H1 (cell line): Measurements from ENCODE around the gene SPC24. TPM values are rescaled to one million over a fixed set of nuclear protein-coding genes. Genes with fewer than 3 reads are reported as not detected.

Experiments used
- CTCF ChIA-PET: fragments of 300-600 bp; sonication (Branson Sonifier 250); formaldehyde crosslinking; loops from one replicate; lab custom pipeline; 2021; ENCODE audit not compliant: partially characterized antibody; lab: Charles Lee
- POLR2A ChIA-PET: fragments of 300-600 bp; sonication (Branson Sonifier 250); formaldehyde crosslinking; loops from one replicate; lab custom pipeline; 2021; ENCODE audit warnings: inconsistent platforms; ENCODE audit not compliant: partially characterized antibody; lab: Charles Lee
- DNase-seq, 2 experiments: peaks; one replicate each; pipeline versions ENCODE4 v3.0.0 to v3.0.0-alpha.2; 2010 to 2022; ENCODE audit warnings: low spot score in 2 of 2, low read depth in 1 of 2, mixed read lengths in 1 of 2
- FAIRE-seq: peaks from 2 replicates; lab custom pipeline; 2011; peaks lifted over from hg19 to GRCh38; lab: Jason Lieb, UNC
- H2AFZ ChIP-seq: 2 replicates; pipeline ENCODE4 v1.8.1; 2012; ENCODE audit warnings: low read length, inconsistent platforms
- H2AK5ac ChIP-seq: 2 replicates; pipeline ENCODE4 v1.6.1; 2013; ENCODE audit warnings: low read depth, low read length
- H2BK120ac ChIP-seq: replicated peaks from 2 replicates; pipeline ENCODE3; 2013; ENCODE audit warnings: low read depth, low read length, inconsistent platforms
- H2BK12ac ChIP-seq: 2 replicates; pipeline ENCODE4 v1.6.1; 2013; ENCODE audit warnings: low read depth, low read length
- H2BK15ac ChIP-seq: 2 replicates; pipeline ENCODE4 v1.6.1; 2013; ENCODE audit warnings: low read length
- H2BK20ac ChIP-seq: 2 replicates; pipeline ENCODE4 v1.6.1; 2013; ENCODE audit warnings: low read length
- H2BK5ac ChIP-seq: 2 replicates; pipeline ENCODE4 v1.6.1; 2013; ENCODE audit warnings: low read depth, low read length
- H3K14ac ChIP-seq: 2 replicates; pipeline ENCODE4 v1.6.1; 2013; ENCODE audit warnings: inconsistent platforms; ENCODE audit not compliant: insufficient read length
- H3K18ac ChIP-seq: 2 replicates; pipeline ENCODE4 v1.6.1; 2013; ENCODE audit warnings: low read length; ENCODE audit errors: extremely low read depth
- H3K23ac ChIP-seq: 2 replicates; pipeline ENCODE4 v1.6.1; 2013; ENCODE audit warnings: inconsistent platforms; ENCODE audit not compliant: insufficient read length
- H3K23me2 ChIP-seq: 2 replicates; pipeline ENCODE4 v1.6.1; 2013; ENCODE audit warnings: low read depth, low read length
- H3K27ac ChIP-seq: 2 replicates; pipeline ENCODE4 v1.6.1; 2011; ENCODE audit warnings: low read depth, low read length, inconsistent platforms
- H3K27me3 ChIP-seq, 4 experiments: replicated peaks in 1 of 4; 1 replicate in 1 of 4; 2 replicates in 3 of 4; pipeline versions ENCODE4 v1.6.1 to v1.8.1; 2011 to 2013; ENCODE audit warnings: low read length in 3 of 4, mild to moderate bottlenecking in 3 of 4, inconsistent platforms in 2 of 4, mixed read lengths in 2 of 4, moderate library complexity in 1 of 4; ENCODE audit not compliant: control insufficient read depth in 3 of 4, insufficient read depth in 3 of 4; ENCODE audit errors: extremely low read depth in 1 of 4
- H3K36me3 ChIP-seq, 4 experiments: 2 replicates each; pipeline versions ENCODE4 v1.6.1 to v1.8.1; 2011 to 2013; ENCODE audit warnings: mild to moderate bottlenecking in 4 of 4, low read length in 3 of 4, moderate library complexity in 2 of 4, control low read depth in 1 of 4, inconsistent platforms in 1 of 4; ENCODE audit not compliant: insufficient read depth in 4 of 4, control insufficient read depth in 2 of 4
- H3K4ac ChIP-seq: replicated peaks from 2 replicates; pipeline ENCODE3; 2013; ENCODE audit warnings: low read length, low read depth, mixed read lengths, inconsistent platforms; ENCODE audit not compliant: insufficient read length
- H3K4me1 ChIP-seq, 4 experiments: replicated peaks in 1 of 4; 1 replicate in 1 of 4; 2 replicates in 3 of 4; pipeline versions ENCODE4 v1.6.1 to v1.8.1; 2011 to 2013; ENCODE audit warnings: low read length in 3 of 4, inconsistent platforms in 2 of 4, mixed read lengths in 1 of 4; ENCODE audit not compliant: insufficient read depth in 4 of 4, control insufficient read depth in 3 of 4
- H3K4me2 ChIP-seq, 2 experiments: 2 replicates each; pipeline versions ENCODE4 v1.6.1 to v1.8.1; 2011 to 2013; ENCODE audit warnings: low read depth in 2 of 2, low read length in 2 of 2, control low read depth in 1 of 2, inconsistent platforms in 1 of 2, mild to moderate bottlenecking in 1 of 2; ENCODE audit not compliant: insufficient read depth in 1 of 2
- H3K4me3 ChIP-seq, 4 experiments: fragments of 200-600, 300-600 bp in 1 of 4; sonication (generic), shearing (Covaris generic), sonication (Bioruptor Twin) in 1 of 4; 2 replicates each; pipeline versions ENCODE4 v1.5.1 to v1.8.1; 2011 to 2016; ENCODE audit warnings: low read length in 4 of 4, low read depth in 3 of 4, control low read depth in 2 of 4, inconsistent platforms in 2 of 4, mild to moderate bottlenecking in 2 of 4, mixed read lengths in 1 of 4, moderate library complexity in 1 of 4; ENCODE audit not compliant: insufficient read depth in 2 of 4; ENCODE audit errors: extremely low read depth in 1 of 4
- H3K56ac ChIP-seq: replicated peaks from 2 replicates; pipeline ENCODE3; 2013; ENCODE audit warnings: low read depth, mild to moderate bottlenecking, mixed read lengths, low read length, inconsistent platforms; ENCODE audit not compliant: insufficient read length
- H3K79me1 ChIP-seq: 2 replicates; pipeline ENCODE4 v1.6.1; 2013; ENCODE audit warnings: low read depth, low read length, control low read depth
- H3K79me2 ChIP-seq, 2 experiments: 2 replicates each; pipeline versions ENCODE4 v1.6.1 to v1.8.1; 2012 to 2013; ENCODE audit warnings: low read length in 2 of 2, mild to moderate bottlenecking in 2 of 2, inconsistent platforms in 1 of 2; ENCODE audit not compliant: insufficient read depth in 2 of 2, control insufficient read depth in 1 of 2
- H3K9ac ChIP-seq, 4 experiments: replicated peaks in 1 of 4; 1 replicate in 1 of 4; 2 replicates in 3 of 4; pipeline versions ENCODE4 v1.6.1 to v1.8.1; 2011 to 2013; ENCODE audit warnings: low read depth in 3 of 4, low read length in 3 of 4, control low read depth in 2 of 4, mild to moderate bottlenecking in 2 of 4, moderate library complexity in 2 of 4, inconsistent platforms in 1 of 4; ENCODE audit errors: extremely low read depth in 1 of 4
- H3K9me3 ChIP-seq, 2 experiments: 2 replicates each; pipeline versions ENCODE4 v1.6.1 to v1.8.1; 2012 to 2013; ENCODE audit warnings: mild to moderate bottlenecking in 2 of 2, moderate library complexity in 2 of 2, control low read depth in 1 of 2, inconsistent platforms in 1 of 2, low read depth in 1 of 2, low read length in 1 of 2, mixed read lengths in 1 of 2; ENCODE audit not compliant: insufficient read depth in 2 of 2
- H4K20me1 ChIP-seq, 2 experiments: replicated peaks in 1 of 2; 2 replicates each; pipeline versions ENCODE3 to v1.8.1; 2011 to 2013; ENCODE audit warnings: inconsistent platforms in 2 of 2, low read length in 2 of 2, mild to moderate bottlenecking in 1 of 2; ENCODE audit not compliant: insufficient read depth in 2 of 2, control insufficient read depth in 1 of 2
- H4K5ac ChIP-seq: 2 replicates; pipeline ENCODE4 v1.6.1; 2013; ENCODE audit warnings: low read length, low read depth, mixed read lengths, inconsistent platforms; ENCODE audit not compliant: insufficient read length
- H4K8ac ChIP-seq: 2 replicates; pipeline ENCODE4 v1.8.0; 2013; ENCODE audit warnings: mild to moderate bottlenecking, moderate library complexity, low read length, inconsistent platforms; ENCODE audit not compliant: insufficient read depth; ENCODE audit errors: extremely low read depth
- H4K91ac ChIP-seq: replicated peaks from 2 replicates; pipeline ENCODE3; 2013; ENCODE audit warnings: low read length, mixed read lengths, inconsistent platforms; ENCODE audit not compliant: insufficient read length
- BRCA1 ChIP-seq: IDR thresholded peaks from 2 replicates; pipeline ENCODE4 v1.6.1; 2012; ENCODE audit warnings: low read depth, low read length, improper control_type of control experiment
- CHD2 ChIP-seq: IDR thresholded peaks from 2 replicates; pipeline ENCODE4 v1.6.1; 2012; ENCODE audit warnings: low read length, improper control_type of control experiment
- CREB1 ChIP-seq: IDR thresholded peaks from 2 replicates; pipeline ENCODE4 v1.6.1; 2012; ENCODE audit warnings: inconsistent platforms
- GABPA ChIP-seq: IDR thresholded peaks from 2 replicates; pipeline ENCODE4 v1.6.1; 2011; ENCODE audit warnings: mild to moderate bottlenecking, low read length, moderate library complexity, borderline replicate concordance; ENCODE audit not compliant: insufficient read depth
- HDAC6 ChIP-seq: IDR thresholded peaks from one replicate; pipeline ENCODE4 v1.7.1; 2012; ENCODE audit warnings: low read depth, mild to moderate bottlenecking, inconsistent platforms, low read length, moderate library complexity
- JUN ChIP-seq: IDR thresholded peaks from 2 replicates; pipeline ENCODE4 v1.6.1; 2011; ENCODE audit warnings: low read depth, mild to moderate bottlenecking, improper control_type of control experiment, low read length
- KDM1A ChIP-seq: fragments of 200-600, 300-600 bp; sonication (generic); IDR thresholded peaks from 2 replicates; pipeline ENCODE4 v1.7.1; 2016; ENCODE audit warnings: mild to moderate bottlenecking, low read length, borderline replicate concordance
- KDM5A ChIP-seq: fragments of 200-600 bp; IDR thresholded peaks from 2 replicates; pipeline ENCODE4 v1.7.1; 2012; ENCODE audit warnings: mild to moderate bottlenecking, low read length, inconsistent platforms, mixed read lengths
- NANOG ChIP-seq: IDR thresholded peaks from 2 replicates; pipeline ENCODE4 v1.6.1; 2011; ENCODE audit warnings: low read length, low read depth, mild to moderate bottlenecking, inconsistent platforms; ENCODE audit not compliant: insufficient read depth, poor library complexity, severe bottlenecking
- RAD21 ChIP-seq, 2 experiments: IDR thresholded peaks in 1 of 2; conservative IDR thresholded peaks in 1 of 2; 2 replicates each; pipeline ENCODE4 v1.6.1; 2011; ENCODE audit warnings: low read depth in 2 of 2, low read length in 2 of 2, improper control_type of control experiment in 1 of 2, inconsistent platforms in 1 of 2, mild to moderate bottlenecking in 1 of 2, moderate library complexity in 1 of 2
- SAP30 ChIP-seq: fragments of 300-600 bp; sonication (generic); IDR thresholded peaks from 2 replicates; pipeline ENCODE4 v1.7.1; 2012; ENCODE audit warnings: low read length, moderate library complexity, mild to moderate bottlenecking, inconsistent platforms; ENCODE audit not compliant: insufficient read depth, insufficient replicate concordance
- TAF7 ChIP-seq: optimal IDR thresholded peaks from 2 replicates; pipeline ENCODE3; 2011; ENCODE audit warnings: low read depth, mild to moderate bottlenecking, inconsistent platforms, low read length, moderate library complexity, borderline replicate concordance
- TCF12 ChIP-seq: IDR thresholded peaks from 2 replicates; pipeline ENCODE4 v1.6.1; 2011; ENCODE audit warnings: low read depth, mild to moderate bottlenecking, low read length
- YY1 ChIP-seq: IDR thresholded peaks from 2 replicates; pipeline ENCODE4 v1.6.1; 2011; ENCODE audit warnings: low read depth, mild to moderate bottlenecking, low read length
- ZNF274 ChIP-seq: IDR thresholded peaks from 2 replicates; pipeline ENCODE4 v1.7.0; 2012; ENCODE audit warnings: low read length, borderline replicate concordance; ENCODE audit errors: extremely low read depth
- WGBS, 2 experiments: shearing (Covaris generic) in 1 of 2; methylation state at CpG; one replicate each; pipeline versions ENCODE4 v1.1.6 to v1.1.7; 2013 to 2015; ENCODE audit warnings: low lambda C conversion rate in 2 of 2, mixed read lengths in 2 of 2, inconsistent platforms in 1 of 2, low coverage in 1 of 2, missing lambda C conversion rate in 1 of 2; ENCODE audit not compliant: insufficient replicate concordance in 2 of 2, insufficient coverage in 1 of 2, insufficient read length in 1 of 2; ENCODE audit errors: extremely low coverage in 1 of 2, missing lambda C conversion rate in 1 of 2; 5-methylcytosine and 5-hydroxymethylcytosine counted together
- polyA plus RNA-seq, 7 experiments: library from polyadenylated mRNA; depleted of rRNA in 3 of 7; stranded (reverse) in 5 of 7; unstranded in 2 of 7; fragments of >200 nt in 5 of 7; fragments of 200-250 nt in 2 of 7; gene quantifications; 1 replicate in 5 of 7; 2 replicates in 1 of 7; 4 replicates in 1 of 7; pipeline versions ENCODE4 v1.2.1 to v1.2.3, GENCODE V29; 2011 to 2013; ENCODE audit warnings: missing spikeins in 2 of 7, mixed read lengths in 2 of 7
- total RNA-seq: library from RNA; stranded (reverse); fragmentation: NEBNext Ultra II Directional; extraction: Animal tissue kit (Norgen Biotek cat#: 25700); gene quantifications from 2 replicates; pipeline ENCODE4 v1.2.1, GENCODE V29; 2021

Gene SPC24
- total and polyA plus RNA-seq, 2 of the 8 experiments (the other 6 are each of a cell fraction or from before 2014, with no cell fraction given), result 17.7 to 42.4 TPM

- Histone ChIP-seq H3K27me3 (no peaks in the 10 kb centered on the region), H3K23ac (no peak overlapping the region), H2BK20ac (no peak overlapping the region), H3K79me2 (no peaks in the 10 kb centered on the region), H2BK15ac (no peak overlapping the region), H2BK12ac (no peak overlapping the region), H2AFZ (no peak overlapping the region), H3K9ac (no peak overlapping the region), H3K18ac (no peak overlapping the region), H3K9me3 (no peaks in the 10 kb centered on the region), H2BK120ac (no peak overlapping the region), H3K56ac (no peak overlapping the region), H3K4ac (no peak overlapping the region), H3K4me2 (no peak overlapping the region), H2BK5ac (no peak overlapping the region), H3K27ac (no peak overlapping the region), H3K4me3 (no peak overlapping the region), H3K14ac (no peak overlapping the region), H4K91ac (no peak overlapping the region), H4K5ac (no peak overlapping the region), H4K20me1 (peaks cover 0 to 3% of the 10 kb centered on the region in 2 experiments), H4K8ac (no peak overlapping the region), H3K23me2 (no peaks in the 10 kb centered on the region), H2AK5ac (no peak overlapping the region), H3K79me1 (no peaks in the 10 kb centered on the region), H3K36me3 (peaks cover 0 to 32% (median 16%) of the 10 kb centered on the region in 4 experiments; a peak in 7 of 8 replicates), H3K4me1 (no peaks in the 10 kb centered on the region)
- CTCF ChIA-PET, result interaction anchor here (1.0 kb wide), 1 partner anchor 20 kb away, joined by 3 read pairs; no protein-coding TSS in a partner anchor
- 100% methylated on average over 5 of the region's 5 CpGs; no CpG with 5 or more reads in 1 of the 2 experiments for WGBS, 2 experiments
- no peak for FAIRE-seq
- POLR2A ChIA-PET, result interaction anchor here (2.2 kb wide), 1 partner anchor 17 kb away, joined by 6 read pairs; no protein-coding TSS in a partner anchor
- DNase-seq, result no peak
- TF ChIP-seq NANOG (no peak), YY1 (no peak), KDM1A (no peak), CHD2 (no peak), KDM5A (no peak), TAF7 (no peak), TCF12 (no peak), RAD21 (IDR thresholded peaks at IDR 0.05 in 1 of 2, conservative IDR thresholded peaks at IDR 0.05 in 1 of 2; ENCODE audit: low read depth in 2 of 2, low read length in 2 of 2) (no peak), BRCA1 (no peak), CREB1 (no peak), SAP30 (no peak), GABPA (no peak), JUN (no peak), HDAC6 (no peak), ZNF274 (no peak)
Measured at GRCh38 chr19:11171144-11171543, 15.6 kb upstream of the SPC24 start.
